Spleen (tissue), 7 donors: Measurements from ENCODE around the gene HDAC4.

Source experiments
- POLR2A ChIP-seq, 3 donors: fragments of 450-650 bp; IDR thresholded peaks; one replicate each; pipeline ENCODE4 v1.5.1; 2017; ENCODE audit warnings: antibody characterized with exemption in 3 of 3, mild to moderate bottlenecking in 1 of 3
- POLR2AphosphoS5 ChIP-seq, 3 donors: sonication (generic); formaldehyde crosslinking; IDR thresholded peaks; one replicate each; pipeline ENCODE4 v1.5.1; 2017; ENCODE audit warnings: antibody characterized with exemption in 3 of 3
- TF ChIP-seq, protein P1 (sequence below), 11 experiments: fragments of 200-600 bp in 7 of 11; fragments of 450-650 bp in 4 of 11; sonication (generic) in 4 of 11; IDR thresholded peaks in 8 of 11; conservative IDR thresholded peaks in 3 of 11; 1 replicate in 7 of 11; 2 replicates in 4 of 11; pipeline versions ENCODE4 v1.4.0 to v1.8.0; 2016 to 2021; ENCODE audit warnings: antibody characterized with exemption in 11 of 11, inconsistent platforms in 4 of 11, mild to moderate bottlenecking in 1 of 11
- donor health status: DM: no; HTN: no; CAD: no; lungs with moderate emphysema.
- donor health status: DM: no; HTN: no; CAD: no.
- donor health status: DM: no; HTN: no; CAD: no.

DNA sequence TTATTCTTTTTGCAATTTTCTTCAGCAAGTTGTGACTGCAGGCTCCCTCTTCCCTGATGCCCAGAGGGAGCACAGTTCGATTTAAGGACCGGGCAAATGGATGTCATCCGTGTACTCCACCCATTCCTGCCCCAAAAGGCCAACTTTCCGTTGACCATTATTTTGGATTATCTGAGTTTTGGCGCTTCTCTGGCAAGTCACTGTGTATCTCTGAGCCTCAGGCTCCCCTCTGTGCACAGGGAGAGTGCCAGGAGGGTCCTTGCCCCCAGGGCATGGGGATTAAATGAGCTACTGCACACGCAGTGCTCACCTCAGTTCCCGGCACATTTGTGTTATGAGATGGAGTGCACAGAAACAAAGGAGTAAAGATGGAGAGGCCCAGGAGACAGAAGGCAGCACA is 41.4 kb upstream of the HDAC4 start:
- TF ChIP-seq, protein P1, sequence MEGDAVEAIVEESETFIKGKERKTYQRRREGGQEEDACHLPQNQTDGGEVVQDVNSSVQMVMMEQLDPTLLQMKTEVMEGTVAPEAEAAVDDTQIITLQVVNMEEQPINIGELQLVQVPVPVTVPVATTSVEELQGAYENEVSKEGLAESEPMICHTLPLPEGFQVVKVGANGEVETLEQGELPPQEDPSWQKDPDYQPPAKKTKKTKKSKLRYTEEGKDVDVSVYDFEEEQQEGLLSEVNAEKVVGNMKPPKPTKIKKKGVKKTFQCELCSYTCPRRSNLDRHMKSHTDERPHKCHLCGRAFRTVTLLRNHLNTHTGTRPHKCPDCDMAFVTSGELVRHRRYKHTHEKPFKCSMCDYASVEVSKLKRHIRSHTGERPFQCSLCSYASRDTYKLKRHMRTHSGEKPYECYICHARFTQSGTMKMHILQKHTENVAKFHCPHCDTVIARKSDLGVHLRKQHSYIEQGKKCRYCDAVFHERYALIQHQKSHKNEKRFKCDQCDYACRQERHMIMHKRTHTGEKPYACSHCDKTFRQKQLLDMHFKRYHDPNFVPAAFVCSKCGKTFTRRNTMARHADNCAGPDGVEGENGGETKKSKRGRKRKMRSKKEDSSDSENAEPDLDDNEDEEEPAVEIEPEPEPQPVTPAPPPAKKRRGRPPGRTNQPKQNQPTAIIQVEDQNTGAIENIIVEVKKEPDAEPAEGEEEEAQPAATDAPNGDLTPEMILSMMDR (IDR thresholded peaks at IDR 0.05 in 8 of 11, conservative IDR thresholded peaks at IDR 0.05 in 3 of 11): no peak
- TF ChIP-seq POLR2AphosphoS5 (IDR thresholded peaks at IDR 0.05) (no peak), POLR2A (IDR thresholded peaks at IDR 0.05) (no peak)
